ENCODE results near the gene ARMC2.

GRCh38 chr6:108988765-108989164 lies 140.5 kb downstream of the ARMC2 start:
- TF ChIP-seq CTCF (IDR thresholded peaks at IDR 0.05) (no peak), POLR2A (IDR thresholded peaks at IDR 0.05) (no peak)
